ENCODE data around the gene ASH1L.
"Not testable (repeated sequence)": the region's sequence is repeated elsewhere in the genome, so short reads cannot be mapped to it uniquely, and the experiment has no call there.

Gene ASH1L

GRCh38 chr1:155522069-155522468 lies 40.5 kb downstream of the ASH1L start:
- no peak for TF ChIP-seq CTCF (IDR thresholded peaks at IDR 0.05; ENCODE audit: low read length, missing control alignments)
- DNase-seq (ENCODE audit: low read depth), result peak; percentile 19
- H3K4me3 ChIP-seq (replicated peaks; ENCODE audit: low read depth, low read length), result no peak overlapping the region

- no peak for TF ChIP-seq CTCF (IDR thresholded peaks at IDR 0.05; ENCODE audit: low read length, missing control alignments)
- no peak overlapping the region for H3K4me3 ChIP-seq (replicated peaks; ENCODE audit: low read depth, low read length)
- DNase-seq (ENCODE audit: low read depth), result no peak
These were observed 44.1 kb downstream of the ASH1L start for GRCh38 chr1:155518484-155518883.

GRCh38 chr1:155514582-155515187 lies 47.9 kb downstream of the ASH1L start:
- no peak overlapping the region for H3K4me3 ChIP-seq (replicated peaks; ENCODE audit: low read depth, low read length)
- peak; percentile 18 for DNase-seq (ENCODE audit: low read depth)
- TF ChIP-seq CTCF (IDR thresholded peaks at IDR 0.05; ENCODE audit: low read length, missing control alignments), result no peak

GRCh38 chr1:155513300-155513916 lies 49.2 kb downstream of the ASH1L start:
- DNase-seq (ENCODE audit: low read depth), result peak; percentile 30
- H3K4me3 ChIP-seq (replicated peaks; ENCODE audit: low read depth, low read length), result no peak overlapping the region
- TF ChIP-seq CTCF (IDR thresholded peaks at IDR 0.05; ENCODE audit: low read length, missing control alignments), result peak; percentile 2

- DNase-seq (ENCODE audit: low read depth); H3K4me3 ChIP-seq (replicated peaks; ENCODE audit: low read depth, low read length): not testable (repeated sequence)
These were observed 51.2 kb downstream of the ASH1L start for GRCh38 chr1:155511385-155511784.

- no peak for DNase-seq (ENCODE audit: low read depth)
- no peak overlapping the region for H3K4me3 ChIP-seq (replicated peaks; ENCODE audit: low read depth, low read length)
- no peak for TF ChIP-seq CTCF (IDR thresholded peaks at IDR 0.05; ENCODE audit: low read length, missing control alignments)
These were observed 53.5 kb downstream of the ASH1L start for GRCh38 chr1:155509064-155509463.

GRCh38 chr1:155507945-155508344 lies 54.7 kb downstream of the ASH1L start:
- no peak for DNase-seq (ENCODE audit: low read depth)
- no peak overlapping the region for H3K4me3 ChIP-seq (replicated peaks; ENCODE audit: low read depth, low read length)

GRCh38 chr1:155505963-155506362 lies 56.6 kb downstream of the ASH1L start:
- not testable (repeated sequence) for H3K4me3 ChIP-seq (replicated peaks; ENCODE audit: low read depth, low read length)

More at GRCh38 chr1:155507945-155508344, 54.7 kb downstream of the ASH1L start:
- no peak for TF ChIP-seq CTCF (IDR thresholded peaks at IDR 0.05; ENCODE audit: low read length, missing control alignments)

More at GRCh38 chr1:155505963-155506362, 56.6 kb downstream of the ASH1L start:
- DNase-seq (ENCODE audit: low read depth), result not testable (repeated sequence)
